ENCODE data around the gene TSHR.

DNA sequence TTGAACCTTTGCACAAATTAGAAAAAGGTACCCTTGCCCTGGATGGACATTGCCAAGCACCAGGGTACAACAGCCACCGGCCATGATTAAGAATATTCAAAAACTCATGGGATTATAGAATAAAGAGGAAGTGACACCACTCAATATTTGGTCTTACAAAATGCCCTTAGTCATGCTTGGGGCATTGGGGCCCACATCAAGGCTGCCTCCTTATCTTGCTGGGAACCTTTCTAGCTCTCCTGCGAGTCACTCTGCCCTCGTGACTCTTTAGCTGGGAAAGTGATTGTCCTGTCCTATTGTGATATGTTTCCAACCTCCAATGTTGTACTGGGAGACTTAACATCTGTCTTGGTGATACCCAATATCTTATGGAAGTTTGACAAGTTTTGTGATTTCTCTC, 207.5 kb downstream of the TSHR start:
- TF ChIP-seq EZH2 (IDR thresholded peaks at IDR 0.05) (no peak), POLR2AphosphoS5 (IDR thresholded peaks at IDR 0.05; ENCODE audit: low read depth, low read length) (no peak), SIN3A (IDR thresholded peaks at IDR 0.05; ENCODE audit: low read depth) (no peak), EZH2phosphoT487 (IDR thresholded peaks at IDR 0.05; ENCODE audit: borderline replicate concordance) (no peak), EGR1 (IDR thresholded peaks at IDR 0.05; ENCODE audit: low read depth) (no peak), ZFX (IDR thresholded peaks at IDR 0.05) (no peak)
- TF ChIP-seq, protein P1, sequence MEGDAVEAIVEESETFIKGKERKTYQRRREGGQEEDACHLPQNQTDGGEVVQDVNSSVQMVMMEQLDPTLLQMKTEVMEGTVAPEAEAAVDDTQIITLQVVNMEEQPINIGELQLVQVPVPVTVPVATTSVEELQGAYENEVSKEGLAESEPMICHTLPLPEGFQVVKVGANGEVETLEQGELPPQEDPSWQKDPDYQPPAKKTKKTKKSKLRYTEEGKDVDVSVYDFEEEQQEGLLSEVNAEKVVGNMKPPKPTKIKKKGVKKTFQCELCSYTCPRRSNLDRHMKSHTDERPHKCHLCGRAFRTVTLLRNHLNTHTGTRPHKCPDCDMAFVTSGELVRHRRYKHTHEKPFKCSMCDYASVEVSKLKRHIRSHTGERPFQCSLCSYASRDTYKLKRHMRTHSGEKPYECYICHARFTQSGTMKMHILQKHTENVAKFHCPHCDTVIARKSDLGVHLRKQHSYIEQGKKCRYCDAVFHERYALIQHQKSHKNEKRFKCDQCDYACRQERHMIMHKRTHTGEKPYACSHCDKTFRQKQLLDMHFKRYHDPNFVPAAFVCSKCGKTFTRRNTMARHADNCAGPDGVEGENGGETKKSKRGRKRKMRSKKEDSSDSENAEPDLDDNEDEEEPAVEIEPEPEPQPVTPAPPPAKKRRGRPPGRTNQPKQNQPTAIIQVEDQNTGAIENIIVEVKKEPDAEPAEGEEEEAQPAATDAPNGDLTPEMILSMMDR (IDR thresholded peaks at IDR 0.05 in 2 of 3, conservative IDR thresholded peaks at IDR 0.05 in 1 of 3; ENCODE audit: borderline replicate concordance in 1 of 3, insufficient read depth in 1 of 3, low read depth in 2 of 3, low read length in 2 of 3), result no peak
- TF ChIP-seq, protein P2, sequence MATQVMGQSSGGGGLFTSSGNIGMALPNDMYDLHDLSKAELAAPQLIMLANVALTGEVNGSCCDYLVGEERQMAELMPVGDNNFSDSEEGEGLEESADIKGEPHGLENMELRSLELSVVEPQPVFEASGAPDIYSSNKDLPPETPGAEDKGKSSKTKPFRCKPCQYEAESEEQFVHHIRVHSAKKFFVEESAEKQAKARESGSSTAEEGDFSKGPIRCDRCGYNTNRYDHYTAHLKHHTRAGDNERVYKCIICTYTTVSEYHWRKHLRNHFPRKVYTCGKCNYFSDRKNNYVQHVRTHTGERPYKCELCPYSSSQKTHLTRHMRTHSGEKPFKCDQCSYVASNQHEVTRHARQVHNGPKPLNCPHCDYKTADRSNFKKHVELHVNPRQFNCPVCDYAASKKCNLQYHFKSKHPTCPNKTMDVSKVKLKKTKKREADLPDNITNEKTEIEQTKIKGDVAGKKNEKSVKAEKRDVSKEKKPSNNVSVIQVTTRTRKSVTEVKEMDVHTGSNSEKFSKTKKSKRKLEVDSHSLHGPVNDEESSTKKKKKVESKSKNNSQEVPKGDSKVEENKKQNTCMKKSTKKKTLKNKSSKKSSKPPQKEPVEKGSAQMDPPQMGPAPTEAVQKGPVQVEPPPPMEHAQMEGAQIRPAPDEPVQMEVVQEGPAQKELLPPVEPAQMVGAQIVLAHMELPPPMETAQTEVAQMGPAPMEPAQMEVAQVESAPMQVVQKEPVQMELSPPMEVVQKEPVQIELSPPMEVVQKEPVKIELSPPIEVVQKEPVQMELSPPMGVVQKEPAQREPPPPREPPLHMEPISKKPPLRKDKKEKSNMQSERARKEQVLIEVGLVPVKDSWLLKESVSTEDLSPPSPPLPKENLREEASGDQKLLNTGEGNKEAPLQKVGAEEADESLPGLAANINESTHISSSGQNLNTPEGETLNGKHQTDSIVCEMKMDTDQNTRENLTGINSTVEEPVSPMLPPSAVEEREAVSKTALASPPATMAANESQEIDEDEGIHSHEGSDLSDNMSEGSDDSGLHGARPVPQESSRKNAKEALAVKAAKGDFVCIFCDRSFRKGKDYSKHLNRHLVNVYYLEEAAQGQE (IDR thresholded peaks at IDR 0.05; ENCODE audit: low read depth), result no peak
- TF ChIP-seq, protein P3, sequence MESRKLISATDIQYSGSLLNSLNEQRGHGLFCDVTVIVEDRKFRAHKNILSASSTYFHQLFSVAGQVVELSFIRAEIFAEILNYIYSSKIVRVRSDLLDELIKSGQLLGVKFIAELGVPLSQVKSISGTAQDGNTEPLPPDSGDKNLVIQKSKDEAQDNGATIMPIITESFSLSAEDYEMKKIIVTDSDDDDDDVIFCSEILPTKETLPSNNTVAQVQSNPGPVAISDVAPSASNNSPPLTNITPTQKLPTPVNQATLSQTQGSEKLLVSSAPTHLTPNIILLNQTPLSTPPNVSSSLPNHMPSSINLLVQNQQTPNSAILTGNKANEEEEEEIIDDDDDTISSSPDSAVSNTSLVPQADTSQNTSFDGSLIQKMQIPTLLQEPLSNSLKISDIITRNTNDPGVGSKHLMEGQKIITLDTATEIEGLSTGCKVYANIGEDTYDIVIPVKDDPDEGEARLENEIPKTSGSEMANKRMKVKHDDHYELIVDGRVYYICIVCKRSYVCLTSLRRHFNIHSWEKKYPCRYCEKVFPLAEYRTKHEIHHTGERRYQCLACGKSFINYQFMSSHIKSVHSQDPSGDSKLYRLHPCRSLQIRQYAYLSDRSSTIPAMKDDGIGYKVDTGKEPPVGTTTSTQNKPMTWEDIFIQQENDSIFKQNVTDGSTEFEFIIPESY (IDR thresholded peaks at IDR 0.05; ENCODE audit: extremely low read depth, insufficient replicate concordance, low read length), result no peak

Data from HCT116 (cell line).